Measurements from ENCODE around the gene OLA1.
A peak's percentile ranks its signal among the peaks of the same experiment; 100 is the strongest.
"Not testable (repeated sequence)": the region's sequence is repeated elsewhere in the genome, so short reads cannot be mapped to it uniquely, and the experiment has no call there.

Gene OLA1

DNA sequence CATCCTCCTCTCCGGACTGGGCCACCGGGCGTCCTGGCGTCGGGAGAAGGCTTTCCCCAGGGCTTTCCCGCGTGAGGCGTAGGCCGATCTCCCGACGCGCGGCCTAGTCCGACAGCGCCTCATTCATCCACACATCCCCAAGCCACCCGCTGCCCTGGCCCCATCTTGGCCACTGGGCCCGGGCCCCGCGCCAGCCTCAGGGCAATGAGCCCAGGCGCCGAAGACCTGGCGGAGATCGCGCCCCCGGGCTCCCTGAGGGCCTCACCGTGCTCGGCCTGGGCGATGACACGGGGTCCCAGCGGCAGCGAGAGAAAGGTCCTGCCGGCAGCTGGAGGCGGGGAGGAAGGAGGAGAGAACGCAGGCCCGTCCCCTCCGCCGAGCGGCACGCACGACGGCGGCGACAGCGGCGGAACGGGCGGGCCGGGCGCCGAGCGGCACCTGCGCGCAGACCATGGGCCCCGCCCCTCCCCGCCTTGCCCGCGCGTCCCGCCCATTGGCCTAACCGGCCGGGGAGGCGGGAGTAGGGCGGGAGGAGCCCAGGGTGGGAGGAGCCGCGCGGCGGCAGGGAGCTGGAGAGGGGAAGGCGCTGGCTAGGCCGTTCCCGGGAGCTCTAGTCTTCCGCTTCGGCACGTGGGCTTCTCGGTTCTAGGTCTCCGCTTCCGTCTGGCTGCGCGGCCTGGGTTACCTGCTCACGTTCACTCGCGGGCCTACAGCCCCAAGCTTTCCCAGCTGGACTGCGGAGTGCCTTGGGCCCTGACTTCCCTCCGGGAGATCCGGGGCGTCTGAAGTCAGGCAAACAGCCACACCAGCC is at the start of gene OLA1:
OLA1 (minus strand) TSS at position 346 of the 811 bp plus-strand sequence. CDS start 1,717 bp downstream, outside the sequence.
- peak; percentile 98 for DNase-seq

DNA sequence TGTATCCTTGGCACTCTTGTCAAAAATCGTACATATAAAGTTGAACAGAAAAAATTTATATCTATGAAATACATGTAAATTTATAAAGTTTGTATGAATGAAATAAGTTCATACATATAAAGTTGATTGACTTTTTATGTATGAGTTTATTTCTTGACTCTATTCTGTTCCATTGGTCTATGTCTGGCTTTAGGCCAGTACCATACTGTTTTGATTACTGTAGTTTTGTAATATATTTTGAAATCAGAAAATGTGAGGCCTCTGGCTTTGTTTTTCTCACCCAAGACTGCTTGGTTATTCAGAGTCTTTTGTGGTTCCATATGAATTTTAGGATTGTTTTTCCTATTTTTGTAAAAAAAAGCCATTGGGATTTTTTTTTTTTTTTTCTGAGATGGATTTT is 44.6 kb upstream of the OLA1 start:
- DNase-seq: no peak

DNA sequence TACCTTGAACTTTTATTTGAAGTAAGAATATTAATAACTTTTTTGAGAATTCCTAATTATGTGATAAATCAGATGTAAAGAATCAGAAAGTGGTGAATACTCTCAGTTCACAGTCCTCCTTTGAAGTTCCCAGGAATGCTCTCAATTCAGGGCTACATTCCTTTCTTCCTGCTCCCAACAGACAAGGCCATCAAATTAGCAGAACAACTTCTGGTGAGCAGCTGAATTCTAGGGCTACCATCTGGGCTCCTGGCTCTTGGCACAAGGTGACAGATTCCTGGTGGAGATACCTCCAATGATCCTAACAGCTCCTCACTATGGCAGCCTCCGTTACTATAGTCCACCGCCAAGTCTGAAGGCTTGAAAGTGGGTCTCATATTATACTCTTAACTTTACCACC is 37.8 kb upstream of the OLA1 start:
- DNase-seq: no peak

DNA sequence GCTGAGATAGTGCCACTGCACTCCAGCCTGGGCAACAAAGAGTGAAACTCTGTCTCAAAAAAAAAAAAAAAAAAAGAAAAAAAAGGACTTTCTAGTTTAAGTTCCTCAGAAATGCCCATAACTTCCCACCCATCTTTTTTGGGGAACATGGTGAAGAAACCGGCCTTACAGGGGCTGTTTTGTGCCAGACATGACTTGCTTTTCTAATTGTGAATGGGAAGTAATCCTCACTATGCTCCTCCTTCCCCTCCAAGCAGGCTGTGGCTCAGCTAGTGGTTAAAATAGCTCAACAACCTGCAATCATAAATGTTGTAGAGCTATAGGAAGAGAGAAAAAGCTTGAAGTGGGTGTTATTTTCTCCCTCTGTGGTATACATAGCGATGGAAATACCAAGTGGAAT is 34.1 kb upstream of the OLA1 start:
- peak; percentile 53 for DNase-seq

DNA sequence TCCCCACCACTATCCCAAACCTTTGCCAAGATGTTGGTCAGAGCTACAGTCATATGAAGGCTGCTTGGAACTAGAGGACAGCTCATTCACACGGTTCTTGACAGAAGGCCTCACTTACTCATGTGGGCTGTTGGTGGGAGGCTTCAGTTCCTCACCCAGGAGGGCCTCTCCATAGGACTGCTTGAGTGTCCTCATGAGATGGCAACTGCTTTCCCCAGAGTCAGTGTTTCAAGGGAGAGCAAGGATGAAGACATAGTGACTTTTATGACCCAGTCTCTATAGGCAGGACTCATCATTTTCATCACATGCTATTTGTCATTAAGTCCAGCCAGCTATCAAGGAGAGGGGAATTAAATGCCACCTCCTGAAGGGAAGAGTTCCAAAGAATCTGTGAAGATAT is 33.4 kb upstream of the OLA1 start:
- no peak for DNase-seq

DNA sequence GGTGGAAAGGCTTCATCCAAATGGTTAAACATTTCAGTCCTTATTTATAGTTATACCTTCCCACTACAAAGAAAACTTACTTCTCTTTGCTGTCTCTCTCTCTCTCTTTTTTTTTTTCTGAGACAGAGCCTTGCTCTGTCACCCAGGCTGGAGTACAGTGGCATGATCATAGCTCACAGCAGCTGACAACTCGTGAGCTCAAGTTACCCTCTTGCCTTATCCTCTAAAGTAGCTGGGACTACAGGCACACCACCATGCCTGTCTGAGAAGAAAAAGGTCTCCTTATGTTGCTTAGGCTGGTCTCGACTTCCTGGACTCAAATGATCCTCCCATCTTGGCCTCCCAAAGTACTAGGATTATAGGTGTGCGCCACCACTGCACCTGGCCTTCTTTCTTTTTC is 32.3 kb upstream of the OLA1 start:
- no peak for DNase-seq

DNA sequence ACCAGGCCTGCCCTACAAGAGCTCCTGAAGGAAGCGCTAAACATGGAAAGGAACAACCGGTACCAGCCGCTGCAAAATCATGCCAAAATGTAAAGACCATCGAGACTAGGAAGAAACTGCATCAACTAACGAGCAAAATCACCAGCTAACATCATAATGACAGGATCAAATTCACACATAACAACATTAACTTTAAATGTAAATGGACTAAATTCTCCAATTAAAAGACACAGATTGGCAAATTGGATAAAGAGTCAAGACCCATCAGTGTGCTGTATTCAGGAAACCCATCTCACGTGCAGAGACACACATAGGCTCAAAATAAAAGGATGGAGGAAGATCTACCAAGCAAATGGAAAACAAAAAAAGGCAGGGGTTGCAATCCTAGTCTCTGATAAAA is 21.9 kb upstream of the OLA1 start:
- DNase-seq: not testable (repeated sequence)

DNA sequence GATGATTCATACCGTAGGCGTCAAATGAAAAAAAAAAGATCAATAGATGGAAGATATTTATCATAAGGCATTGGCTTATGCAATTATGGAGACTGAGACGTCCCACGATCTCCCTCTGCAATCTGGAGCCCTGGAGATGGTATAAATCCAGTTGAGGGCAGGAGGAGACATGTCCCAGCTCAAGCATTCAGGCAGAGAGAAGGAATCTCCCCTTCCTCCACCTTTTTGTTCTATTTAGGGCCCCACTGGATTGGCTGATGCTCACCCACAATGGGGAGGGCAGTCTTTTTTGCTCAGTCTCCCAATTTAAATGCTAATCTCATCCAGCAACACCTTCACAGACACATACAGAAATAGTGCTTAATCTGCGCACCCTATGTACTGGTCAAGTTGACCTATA is 18.0 kb upstream of the OLA1 start:
- no peak for DNase-seq

DNA sequence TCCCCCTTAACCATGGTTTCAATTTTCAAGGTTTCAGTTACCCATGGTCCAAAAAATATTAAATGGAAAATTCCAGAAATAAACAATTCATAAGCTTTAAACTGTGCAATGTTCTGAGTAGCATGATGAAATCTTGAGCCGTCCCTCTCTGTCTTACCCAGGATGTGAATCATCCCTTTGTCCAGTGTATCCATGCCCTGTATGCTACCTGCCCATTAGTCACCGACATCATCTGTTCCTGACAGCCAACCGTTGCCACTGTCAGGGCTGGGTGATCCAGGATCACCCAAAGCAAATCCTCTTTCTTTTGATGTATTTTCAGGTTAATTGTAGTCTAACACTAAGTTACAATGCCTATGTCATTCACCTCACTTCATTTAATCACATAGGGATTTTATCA is 15.7 kb upstream of the OLA1 start:
- no peak for DNase-seq

DNA sequence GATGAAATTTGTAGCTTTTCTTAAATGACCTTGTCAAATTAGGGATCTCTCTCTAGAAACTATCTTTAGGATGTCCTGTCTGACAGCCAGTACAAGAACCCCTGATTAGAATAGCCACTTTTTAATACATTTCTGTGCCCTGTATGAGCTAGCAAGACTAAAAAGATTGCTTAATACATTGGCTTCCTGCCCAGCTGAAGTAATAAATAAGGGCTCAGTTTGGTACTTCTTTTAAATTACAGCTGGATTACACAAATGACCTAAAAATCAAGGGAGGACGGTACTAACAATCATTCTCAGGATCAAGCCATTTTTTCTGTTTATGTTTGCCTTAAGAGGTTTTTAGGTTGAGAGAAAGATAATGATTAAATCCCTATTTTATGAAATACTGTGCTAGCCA is 11.6 kb upstream of the OLA1 start:
- peak; percentile 33 for DNase-seq

DNA sequence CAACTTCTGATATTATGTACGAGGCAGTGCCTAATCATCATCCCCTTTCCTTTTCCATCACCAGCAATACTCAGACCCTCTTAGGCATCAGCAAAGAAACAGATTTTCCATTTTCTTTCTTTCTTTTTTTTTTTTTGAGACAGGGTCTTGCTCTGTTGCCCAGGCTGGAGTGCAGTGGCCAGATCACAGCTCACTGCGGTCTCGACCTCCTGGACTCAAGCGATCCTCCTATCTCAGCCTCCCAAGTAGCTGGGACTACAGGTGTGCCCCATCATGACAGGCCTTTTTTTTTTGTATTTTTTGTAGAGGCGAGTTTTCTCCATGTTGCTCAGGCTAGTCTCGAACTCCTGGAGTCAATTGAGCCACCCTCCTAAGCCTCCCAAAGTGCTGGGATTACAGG is 5.9 kb upstream of the OLA1 start:
- no peak for DNase-seq

DNA sequence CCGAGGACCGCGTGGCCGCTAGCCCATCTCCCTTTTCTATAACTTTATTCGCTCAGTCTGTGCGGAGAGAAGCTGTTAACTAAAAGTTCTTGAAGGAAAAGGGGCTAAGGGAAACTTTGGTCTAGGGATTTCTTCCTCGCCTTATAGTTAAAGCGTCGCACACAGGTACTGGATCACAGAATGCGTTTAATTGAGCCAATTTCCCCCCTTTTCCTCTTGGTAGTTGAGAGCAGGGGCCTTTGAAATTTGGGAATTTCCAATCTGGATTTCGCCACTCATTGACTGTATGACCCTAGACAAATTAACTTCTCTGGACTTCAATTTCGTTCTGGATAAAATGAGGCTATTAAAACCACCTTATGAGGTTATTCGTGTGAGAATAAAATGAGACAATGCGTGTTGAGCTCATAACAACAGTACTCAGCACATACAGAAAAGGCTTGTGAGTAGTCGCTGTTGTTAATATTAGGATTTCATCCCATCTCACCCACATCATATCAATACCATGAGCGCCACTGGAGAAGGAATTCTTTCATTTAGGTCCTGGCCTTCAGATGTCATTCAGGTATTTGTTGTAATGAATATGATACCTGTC is 763 bp upstream of the OLA1 start:
- DNase-seq: no peak

DNA sequence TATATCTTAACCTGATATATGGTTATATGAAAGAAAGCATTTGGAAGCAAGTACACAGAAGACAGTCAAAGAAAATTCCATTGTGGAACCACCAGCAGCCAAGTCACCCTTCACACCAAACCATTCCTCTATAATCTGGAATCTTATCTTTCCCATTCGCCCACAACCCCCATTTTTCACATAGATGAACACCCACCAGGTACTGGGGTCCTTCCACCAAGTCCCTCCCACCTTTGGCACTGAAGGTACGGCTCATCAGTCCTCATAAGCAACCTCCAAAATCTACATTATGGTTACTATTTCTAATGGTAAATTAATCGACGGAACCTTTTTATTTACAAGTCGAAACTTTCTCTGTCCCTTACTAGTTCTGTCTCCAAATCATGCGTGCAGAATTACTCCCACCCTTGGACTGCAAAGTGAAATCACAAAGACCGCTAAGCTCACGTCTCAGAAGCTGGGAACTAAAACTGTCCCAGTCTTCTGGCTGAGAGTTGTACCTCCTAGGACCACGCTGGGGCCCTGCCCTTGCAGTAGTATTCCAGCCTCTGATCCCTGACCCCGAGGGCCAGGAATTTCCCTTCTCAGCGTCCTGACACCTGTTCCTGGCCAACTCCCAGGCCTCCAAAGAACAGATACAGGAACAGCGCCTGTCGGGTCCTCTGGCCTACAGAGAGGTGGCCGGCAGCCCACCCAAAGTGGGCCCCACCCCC is 702 bp downstream of the OLA1 start:
- peak; percentile 50 for DNase-seq

DNA sequence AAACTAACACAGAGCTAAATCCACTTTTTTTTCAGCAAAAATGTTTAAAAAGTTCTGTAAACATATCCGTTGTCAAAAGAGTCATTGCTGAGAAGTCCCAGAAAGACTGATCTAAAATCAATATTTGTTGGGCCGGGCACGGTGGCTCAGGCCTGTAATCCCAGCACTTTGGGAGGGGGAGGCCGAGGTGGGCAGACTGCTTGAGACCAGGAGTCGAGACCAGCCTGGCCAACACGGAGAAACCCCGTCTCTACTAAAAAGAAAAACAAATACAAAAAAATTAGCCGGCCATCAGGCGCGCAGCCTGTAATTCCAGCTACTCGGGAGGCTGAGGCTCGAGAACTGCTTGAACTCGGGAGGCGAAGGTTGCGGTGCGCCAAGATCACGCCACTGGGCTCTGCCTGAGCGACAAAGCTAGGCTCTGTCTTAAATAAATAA is 1.4 kb downstream of the OLA1 start:
- DNase-seq: peak; percentile 50

DNA sequence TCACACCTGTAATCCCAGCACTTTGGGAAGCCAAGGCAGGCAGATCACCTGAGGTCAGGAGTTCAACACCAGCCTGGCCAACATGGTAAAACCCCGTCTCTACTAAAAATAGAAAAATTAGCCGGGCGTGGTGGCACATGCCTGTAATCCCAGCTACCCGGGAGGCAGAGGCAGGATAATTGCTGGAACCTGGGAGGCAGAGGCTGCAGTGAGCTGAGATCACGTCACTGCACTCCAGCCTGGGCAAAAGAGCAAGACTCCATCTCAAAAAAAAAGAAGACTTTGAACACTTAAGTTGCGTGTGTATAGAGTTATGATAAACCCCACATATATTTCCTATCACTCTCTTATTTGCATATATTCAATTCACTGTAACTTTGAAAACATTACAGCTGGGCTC is 2.7 kb downstream of the OLA1 start:
- DNase-seq: not testable (repeated sequence)

DNA sequence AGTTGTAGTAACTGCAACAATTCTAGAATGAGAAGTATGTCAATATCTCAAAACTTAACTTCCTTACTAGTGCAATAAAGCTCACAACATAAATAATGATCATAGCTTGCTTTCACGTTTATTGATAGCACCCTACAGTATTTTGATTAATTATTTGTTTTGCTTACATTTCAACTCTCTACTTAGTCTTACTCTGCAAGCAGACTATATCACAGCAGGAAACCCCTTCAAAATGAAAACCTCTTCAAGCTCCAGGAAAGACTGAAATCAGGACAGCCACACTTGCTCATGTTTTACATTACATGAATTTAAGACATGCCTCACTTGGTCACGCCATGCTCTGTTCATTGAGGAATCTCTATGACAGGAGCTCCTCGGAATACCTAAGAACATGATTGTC is 3.3 kb downstream of the OLA1 start:
- DNase-seq: peak; percentile 32

DNA sequence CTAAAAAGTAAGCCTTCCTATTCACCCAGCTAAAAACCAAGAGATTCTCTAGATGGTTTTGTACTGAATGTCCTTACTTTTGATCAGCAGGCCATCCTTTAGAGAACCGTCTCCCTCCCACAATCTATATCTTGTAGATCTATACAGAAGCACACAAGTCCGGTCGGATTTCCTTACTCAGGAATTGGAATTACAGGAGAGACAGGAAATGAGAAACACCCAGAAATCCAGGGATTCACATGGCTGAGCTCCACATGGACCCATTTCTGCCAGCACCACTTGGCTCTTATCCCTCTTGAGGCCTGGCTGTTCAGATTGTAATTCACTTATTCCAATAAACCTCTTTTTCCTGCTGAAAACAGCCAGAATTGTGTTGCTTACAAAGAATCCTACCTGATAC is 4.5 kb downstream of the OLA1 start:
- no peak for DNase-seq

DNA sequence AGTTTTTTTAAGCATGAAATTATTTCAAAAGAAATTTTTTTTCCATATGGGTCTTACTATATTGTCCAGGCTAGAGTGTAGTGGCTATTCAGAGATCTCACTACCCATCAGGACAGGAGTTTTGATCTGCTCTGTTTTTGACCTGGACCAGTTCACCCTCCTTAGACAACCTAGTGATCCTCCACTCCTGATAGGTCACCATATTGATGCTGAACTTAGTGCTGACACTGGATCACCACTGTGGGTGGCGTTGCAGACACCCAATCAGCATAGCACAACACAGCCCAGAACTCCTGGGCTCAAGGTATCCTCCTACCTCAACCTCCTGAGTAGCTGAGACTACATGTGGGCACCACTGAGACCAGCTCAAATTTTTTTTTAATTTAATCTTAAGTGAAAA is 8.2 kb downstream of the OLA1 start:
- DNase-seq: no peak

DNA sequence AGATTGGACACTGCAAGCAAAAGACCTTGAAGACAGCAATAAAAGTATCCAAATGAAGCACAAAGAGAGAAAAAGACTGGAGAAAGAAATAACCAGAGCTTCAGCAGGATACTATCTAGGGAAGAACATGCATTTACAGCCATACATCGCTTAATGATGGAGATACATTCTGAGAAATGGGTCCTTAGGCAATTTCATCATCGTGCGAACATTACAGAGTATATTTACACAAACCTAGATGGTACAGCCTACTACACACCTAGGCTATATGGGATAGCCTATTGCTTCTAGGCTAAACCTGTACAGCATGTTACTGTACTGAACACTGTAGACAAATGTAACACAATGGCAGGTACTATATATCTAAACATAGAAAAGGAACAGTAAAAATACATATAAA is 11.9 kb downstream of the OLA1 start:
- no peak for DNase-seq

DNA sequence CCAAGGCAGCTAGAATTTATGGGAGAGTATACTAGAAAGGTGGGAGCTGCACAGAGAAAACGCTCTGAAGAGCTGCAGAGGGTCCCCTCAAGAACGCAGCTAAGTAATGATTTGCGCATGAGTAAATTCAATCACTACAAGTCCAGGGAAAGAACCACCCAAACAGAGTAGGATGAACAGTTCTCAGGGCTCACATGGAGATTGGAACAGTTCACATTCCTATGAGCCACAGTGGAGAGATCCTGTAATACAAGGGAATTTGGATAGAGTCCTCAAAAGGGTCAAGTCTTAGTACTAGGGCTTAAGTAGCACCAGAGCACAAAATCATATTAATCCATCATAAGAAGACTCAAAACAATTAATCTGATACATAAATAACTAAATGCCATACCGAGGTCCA is 12.7 kb downstream of the OLA1 start:
- DNase-seq: no peak

DNA sequence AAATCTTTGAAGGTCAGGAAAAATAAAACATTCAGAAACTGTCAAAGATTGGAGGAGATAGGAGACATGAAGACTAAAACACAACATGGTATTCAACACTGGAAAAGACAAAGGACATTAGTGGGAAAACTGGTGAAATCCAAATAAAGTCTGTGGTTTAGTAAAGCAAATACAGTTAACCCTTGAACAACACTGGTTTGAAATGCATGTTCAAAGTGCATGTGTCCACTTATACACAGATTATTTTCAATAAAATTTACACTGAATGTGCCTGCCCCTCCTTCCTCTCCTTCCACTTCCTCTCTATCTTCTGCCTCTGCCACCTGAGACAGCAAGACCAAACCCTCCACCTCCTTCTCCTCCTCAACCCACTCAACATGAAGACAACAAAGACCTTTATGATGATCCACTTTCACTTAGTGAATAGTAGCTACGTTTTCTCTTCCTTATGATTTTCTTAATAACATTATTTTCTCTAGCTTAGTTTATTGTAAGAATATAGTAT is 14.5 kb downstream of the OLA1 start:
- DNase-seq: no peak

DNA sequence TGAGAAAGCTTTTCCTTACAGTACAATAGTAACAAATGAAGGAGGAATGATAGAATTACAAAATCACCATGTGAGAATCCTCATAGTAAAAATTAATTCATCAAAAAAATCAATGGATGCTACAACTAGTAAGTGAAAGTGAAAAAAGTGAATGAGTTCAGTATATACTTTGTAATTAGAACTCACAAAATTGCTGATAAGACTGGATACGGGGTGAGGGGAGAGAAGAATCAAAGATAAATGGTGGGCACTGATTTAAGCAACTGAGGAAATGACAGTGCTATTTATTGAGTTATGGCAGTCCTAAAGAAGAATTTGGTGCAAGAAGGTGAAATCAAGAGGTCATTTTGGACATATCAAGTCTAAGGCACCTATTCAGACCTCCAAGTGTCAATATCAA is 20.6 kb downstream of the OLA1 start:
- DNase-seq: no peak

DNA sequence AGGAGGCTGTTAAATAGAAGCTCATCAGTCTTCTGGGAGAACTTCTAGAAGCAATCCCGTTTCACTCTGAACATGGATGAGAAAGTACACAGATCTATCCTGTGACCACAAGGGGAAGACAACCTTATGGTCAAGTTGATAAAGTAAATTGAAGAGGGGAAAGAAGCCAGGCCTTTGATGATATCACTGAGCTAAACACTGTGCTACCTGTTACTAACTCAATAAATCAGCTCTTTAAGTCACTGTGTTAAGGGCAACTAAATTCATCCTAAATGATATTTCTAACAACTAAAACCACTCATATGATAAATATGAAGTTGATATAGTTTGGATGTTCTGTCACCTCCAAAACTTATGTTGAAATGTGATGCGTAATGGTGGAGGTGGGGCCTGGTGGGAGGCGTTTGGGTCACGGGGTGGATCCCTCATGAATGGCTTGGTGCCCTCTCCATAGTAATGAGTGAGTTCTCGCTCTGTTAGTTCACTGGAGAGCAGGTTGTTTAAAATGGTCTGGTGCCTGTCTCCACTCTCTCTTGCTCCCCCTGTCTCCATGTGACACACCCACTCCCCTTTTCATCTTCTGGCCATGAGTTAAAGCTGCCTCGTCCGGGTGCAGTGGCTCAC is 23.6 kb downstream of the OLA1 start:
- DNase-seq: no peak
